GM18502 (cell line): ENCODE measurements around the gene CLDN34.

Experiments used
- ATAC-seq: cut with Tn5 transposase; IDR thresholded peaks from one replicate; pipeline ENCODE4 v1.9.1; 2021; ENCODE audit warnings: mild to moderate bottlenecking; ENCODE audit not compliant: unreplicated experiment, poor library complexity

CLDN34 gene

DNA sequence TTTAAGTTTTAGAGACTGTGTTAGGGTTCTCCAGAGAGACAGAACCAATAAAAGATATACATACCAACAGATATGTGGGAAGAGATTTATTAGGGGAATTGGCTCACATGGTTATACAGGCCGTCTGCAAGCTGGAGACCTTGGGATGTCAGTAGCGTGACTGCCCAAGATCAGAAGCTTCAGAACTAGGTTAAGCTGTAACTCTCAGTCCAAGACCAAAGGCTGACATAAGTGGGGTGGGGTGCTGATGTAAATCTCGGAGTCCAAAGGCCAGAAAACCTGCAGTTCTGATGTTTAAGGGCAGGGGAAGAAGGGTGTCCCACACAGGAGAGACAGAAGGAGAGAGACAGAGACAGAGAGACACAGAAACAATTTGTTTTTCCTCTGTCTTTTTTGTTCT is 10.5 kb downstream of the CLDN34 start:
- ATAC-seq, result no peak

GRCh38 chrX:9980401-9980800 is 13.2 kb downstream of the CLDN34 start:
- ATAC-seq, result no peak

DNA sequence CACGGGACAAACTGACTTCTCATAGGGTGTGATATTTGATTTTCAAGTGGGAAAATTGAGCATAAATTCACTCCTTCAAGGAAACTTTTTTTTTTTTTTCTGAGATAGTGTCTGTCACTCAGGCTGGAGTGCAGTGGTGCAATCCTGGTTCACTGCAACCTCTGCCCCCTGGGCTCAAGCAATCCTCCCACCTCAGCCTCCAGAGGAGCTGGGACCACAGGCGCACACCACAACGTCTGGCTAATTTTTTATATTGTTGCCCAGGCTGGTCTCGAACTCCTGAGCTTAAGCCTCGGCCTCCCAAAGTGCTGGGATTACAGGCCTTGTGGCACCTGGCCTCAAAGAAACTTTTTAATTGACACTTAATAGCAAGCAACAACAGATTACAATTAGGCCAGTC is 13.8 kb downstream of the CLDN34 start:
- no peak for ATAC-seq

GRCh38 chrX:9983441-9983840 is 16.3 kb downstream of the CLDN34 start:
- ATAC-seq, result no peak

DNA sequence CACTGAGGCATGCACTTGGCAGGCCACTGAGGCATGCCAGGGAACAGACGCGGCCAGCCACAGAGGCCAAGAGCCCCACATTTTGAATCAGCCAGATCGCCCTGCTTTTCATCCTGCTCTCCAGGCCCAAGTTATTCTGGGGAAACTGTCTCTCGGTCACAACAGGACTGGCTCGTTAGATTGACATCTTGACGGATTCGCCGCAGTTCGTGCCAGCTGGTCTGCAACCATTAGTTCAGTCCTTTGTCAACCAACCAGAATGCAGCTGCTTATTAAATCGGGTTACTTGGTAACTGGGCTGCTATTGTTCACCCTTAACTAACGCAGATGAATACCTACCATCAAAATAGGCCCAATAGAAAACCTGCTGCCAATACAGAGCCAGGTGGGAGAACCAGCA is 16.7 kb downstream of the CLDN34 start:
- no peak for ATAC-seq

- no peak for ATAC-seq
Measured at GRCh38 chrX:9988762-9989161, 21.6 kb downstream of the CLDN34 start.

DNA sequence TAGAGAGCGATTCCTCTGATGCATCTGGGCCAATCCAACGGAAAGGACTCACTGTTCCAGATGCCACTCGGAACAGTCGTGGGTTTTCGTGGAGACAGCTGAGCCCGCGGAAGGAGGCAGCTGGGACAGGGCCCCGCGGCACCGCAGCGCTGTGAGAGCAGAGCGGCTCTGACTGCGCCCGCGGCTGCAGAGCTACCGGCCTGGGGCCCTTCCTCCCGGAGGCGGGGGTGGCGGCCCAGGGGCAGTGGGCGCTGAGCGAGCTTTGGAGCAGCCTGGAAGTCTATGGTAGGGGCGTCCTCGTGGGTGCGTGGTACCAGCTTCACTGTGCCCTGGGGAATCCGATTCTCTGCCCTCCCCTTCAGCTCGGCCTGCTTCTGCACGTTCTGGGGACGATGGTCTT is 24.9 kb downstream of the CLDN34 start:
- ATAC-seq, result no peak

DNA sequence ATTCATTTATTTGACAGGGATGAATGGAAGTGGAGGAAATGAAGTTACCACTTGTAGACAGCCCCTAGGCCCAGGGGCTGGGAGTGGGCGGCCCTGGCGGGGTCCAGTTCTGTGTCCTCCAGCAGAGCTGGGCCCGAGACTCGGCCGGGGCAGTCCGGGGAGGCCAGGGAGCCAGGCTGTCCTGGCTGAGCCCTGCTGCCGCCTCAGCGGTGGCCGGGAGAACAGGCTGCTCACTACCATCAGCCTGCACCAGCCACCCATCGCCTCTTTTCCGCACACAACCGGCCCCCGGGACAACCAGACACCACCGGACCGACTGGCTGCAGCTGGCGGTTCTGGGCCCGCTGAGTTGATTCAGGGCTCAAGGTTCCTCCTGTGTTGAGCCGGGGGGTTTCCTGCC is 25.6 kb downstream of the CLDN34 start:
- ATAC-seq, result no peak

DNA sequence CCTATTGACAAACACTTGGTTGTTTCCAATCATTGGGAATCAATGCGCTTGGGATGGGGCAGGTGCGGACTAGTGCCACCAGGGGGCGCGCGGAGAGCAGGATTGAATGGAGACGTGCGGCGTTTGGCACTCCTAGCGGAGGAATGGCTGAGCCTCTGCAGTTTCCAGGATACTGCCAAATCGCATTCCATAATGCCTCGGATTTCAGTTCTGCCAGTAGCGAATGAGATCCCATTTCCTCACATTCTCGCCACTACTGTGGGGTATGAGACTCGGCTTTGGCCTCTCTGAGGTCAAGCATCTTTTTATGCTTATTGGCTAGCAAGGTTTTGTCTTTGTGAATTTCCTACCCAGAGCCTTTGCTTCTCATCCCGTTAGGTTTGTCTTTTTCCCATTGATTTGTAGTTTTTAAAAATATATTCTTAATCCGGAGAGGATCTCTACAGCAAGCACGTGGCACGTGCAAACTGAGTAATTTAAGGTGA is 28.7 kb downstream of the CLDN34 start:
- ATAC-seq, result peak; percentile 75

DNA sequence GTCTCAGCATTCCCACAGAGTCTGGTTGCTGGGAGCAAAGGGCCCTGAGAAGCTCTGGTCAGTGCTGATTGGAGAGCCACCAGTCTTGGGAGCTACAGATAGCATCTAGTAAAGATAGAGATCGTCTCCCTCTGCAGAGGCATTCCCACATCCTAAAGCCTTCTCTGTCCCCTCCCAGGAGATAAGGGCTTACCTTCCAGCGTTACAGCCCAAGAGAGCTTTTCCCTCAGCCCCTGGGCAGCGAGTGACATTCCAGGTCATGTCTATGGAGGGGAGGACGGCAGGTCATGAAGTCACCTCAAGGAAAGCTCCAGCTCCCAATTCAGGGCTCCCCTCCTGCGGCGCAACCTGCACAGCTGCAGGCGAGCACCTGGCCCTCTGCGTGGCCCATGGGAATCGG is 29.9 kb downstream of the CLDN34 start:
- ATAC-seq, result no peak

DNA sequence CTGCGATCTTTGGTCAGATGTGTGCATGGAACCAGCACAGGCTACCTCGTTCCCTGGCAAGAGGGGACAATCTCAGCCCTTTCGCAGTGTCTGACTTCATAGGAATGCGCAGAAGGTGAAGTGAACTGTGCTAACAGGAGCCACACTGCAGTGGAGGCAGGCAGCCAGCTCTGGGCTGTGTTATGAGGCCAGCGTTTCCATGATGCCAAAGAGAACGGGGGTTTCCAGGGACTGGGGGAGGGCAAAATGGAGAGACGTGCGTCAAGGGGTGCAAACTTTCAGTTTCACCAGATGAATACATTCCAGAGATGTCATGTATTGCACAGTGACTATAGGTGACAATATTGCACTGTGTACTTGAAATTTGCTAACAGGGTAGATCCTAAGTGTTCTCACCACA is 30.4 kb downstream of the CLDN34 start:
- peak; percentile 72 for ATAC-seq

DNA sequence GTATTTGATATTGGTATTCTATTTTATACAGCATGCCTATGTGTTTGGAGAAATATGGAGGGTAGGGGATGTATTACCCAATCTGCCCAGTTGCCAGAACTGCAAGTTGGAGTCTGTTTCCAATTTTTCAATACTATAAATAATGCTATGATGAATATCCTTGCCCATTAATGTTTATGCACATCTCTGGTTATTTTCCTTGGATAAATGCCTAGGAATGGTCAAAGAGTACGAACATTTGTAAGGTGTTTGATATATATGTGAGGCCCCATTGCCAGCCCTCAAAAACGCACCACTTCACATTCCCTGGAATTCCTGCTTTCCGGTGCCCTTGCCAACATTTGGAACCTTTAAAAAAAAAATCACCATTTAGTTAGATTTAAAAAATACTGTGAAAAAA is 34.3 kb downstream of the CLDN34 start:
- ATAC-seq, result no peak

GRCh38 chrX:10004832-10005475 is 37.8 kb downstream of the CLDN34 start:
- no peak for ATAC-seq

DNA sequence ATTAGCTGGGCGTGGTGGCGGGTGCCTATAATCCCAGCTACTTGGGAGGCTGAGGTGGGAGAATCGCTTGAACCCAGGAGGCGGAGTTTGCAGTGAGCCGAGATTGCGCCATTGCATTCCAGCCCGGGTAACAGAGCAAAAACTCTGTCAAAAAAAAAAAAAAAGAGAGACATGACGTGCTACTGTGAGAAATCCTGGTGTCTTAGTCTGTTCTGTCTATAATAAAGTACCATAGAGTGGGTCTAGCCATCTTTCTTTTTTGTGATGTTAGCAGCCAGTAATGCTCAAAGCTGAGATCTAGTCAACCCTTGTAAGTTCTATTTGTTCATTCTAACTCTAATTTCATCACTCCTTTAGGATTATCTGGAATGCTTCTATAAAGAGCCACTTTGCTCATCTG is 38.9 kb downstream of the CLDN34 start:
- no peak for ATAC-seq

- ATAC-seq, result no peak
Measured at GRCh38 chrX:10006770-10007169, 39.6 kb downstream of the CLDN34 start.

DNA sequence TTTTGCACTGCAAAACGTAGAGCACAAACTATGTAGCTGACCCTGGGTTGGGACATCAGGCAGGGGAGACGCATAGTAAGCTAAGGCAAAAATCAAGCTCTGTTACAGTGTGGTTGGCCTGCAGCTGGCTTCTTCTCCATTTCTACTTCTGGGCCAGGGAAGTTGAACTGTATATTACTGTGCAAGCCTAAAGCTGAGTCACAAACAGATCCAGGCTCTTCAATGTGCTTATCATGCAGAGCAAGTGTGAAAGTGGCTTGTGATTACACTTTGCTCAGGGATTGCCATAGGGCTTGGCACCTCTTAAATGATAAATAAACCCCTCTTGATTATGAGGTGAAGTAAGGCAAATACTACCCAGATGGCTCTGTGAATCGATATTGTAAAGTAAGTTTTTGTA is 40.5 kb downstream of the CLDN34 start:
- no peak for ATAC-seq

DNA sequence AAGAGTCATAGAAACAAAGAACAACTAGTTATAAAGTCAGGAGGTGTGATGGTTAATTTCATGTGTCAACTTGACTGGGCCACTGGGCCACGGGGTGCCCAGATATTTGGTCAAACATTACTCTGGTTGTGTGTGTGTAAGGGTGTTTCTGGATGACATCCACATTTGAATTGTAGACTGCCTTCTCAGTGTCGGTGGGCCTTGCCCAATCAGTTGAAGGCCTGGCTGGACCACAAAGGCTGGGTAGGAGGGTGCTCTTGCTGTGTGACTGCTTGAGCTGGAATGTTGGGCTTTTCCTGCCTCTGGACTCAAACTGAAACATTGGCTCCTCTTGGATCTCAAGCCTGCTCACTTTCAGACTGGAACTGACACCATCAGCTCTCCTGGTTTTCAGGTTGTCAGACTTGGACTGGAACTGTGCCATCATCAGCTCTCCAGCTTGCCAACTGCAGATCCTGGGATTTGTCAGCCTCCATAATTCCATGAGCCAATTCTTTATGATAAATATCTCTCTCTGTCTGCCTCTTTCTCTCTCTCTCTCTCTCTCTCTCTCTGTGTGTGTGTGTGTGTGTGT is 41.4 kb downstream of the CLDN34 start:
- ATAC-seq, result no peak

DNA sequence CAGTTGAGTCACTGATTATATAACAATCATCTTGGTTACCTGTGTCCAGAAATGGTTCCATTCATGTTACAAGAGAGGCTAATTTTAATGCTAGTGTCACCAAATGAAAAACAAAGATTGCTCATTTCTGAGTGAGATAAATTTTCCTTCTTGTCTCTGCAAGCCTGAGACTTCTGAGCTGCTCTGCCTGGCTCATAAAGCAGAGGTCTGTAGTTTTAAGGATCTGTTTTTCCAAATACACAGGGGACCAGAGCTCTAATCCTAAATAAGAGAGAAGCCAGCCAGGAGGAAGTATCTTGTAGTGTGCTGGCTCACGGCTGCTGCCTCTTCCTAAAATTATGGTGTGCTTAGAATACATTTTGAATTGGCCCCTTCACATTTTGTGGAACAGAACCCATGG is 42.6 kb downstream of the CLDN34 start:
- no peak for ATAC-seq

GRCh38 chrX:10010686-10011085 is 43.5 kb downstream of the CLDN34 start:
- ATAC-seq, result no peak

GRCh38 chrX:10011261-10011931 is 44.2 kb downstream of the CLDN34 start:
- ATAC-seq, result peak; percentile 30

DNA sequence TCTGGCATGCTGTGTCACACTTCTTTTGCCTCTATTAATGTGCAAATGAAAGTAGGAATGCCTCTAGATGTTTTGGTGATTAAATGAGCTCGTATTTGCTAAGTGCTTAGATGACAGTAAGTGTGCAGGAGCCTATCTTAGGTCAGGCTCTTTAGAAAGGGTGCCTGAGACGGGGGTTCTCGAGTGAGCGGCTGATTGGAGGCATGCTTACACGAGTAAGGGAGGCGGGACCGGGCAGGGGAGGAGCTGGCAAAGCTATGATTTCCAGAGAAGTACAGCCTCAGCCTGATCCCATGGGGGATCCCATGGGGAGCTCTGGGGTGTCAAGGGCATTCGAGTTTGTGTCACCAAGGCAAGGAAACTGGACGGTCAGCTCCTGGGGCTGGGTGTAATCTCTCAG is 44.8 kb downstream of the CLDN34 start:
- ATAC-seq, result no peak
